Activated CD4-positive, alpha-beta memory T cell treated with anti-CD3 and anti-CD28 coated beads, Interleukin-2, amount 10 ng/mL, durations not matched to agents 7 days and 5 days (primary cell): ENCODE data around the gene C15orf40. TPM values are rescaled to one million over a fixed set of nuclear protein-coding genes. Genes with fewer than 3 reads are reported as not detected.
"Not testable (repeated sequence)": the region's sequence is repeated elsewhere in the genome, so short reads cannot be mapped to it uniquely, and the experiment has no call there.

Source experiments
- CTCF ChIA-PET: fragments of 350-600 bp; sonication (Branson Sonifier 250); formaldehyde crosslinking; loops from one replicate; lab custom pipeline; 2021; ENCODE audit warnings: antibody characterized with exemption, inconsistent platforms; lab: Charles Lee
- POLR2A ChIA-PET: fragments of 350-600 bp; sonication (Branson Sonifier 250); formaldehyde crosslinking; loops from one replicate; lab custom pipeline; 2021; ENCODE audit warnings: antibody characterized with exemption; lab: Charles Lee
- DNase-seq: peaks from one replicate; pipeline ENCODE4 v3.0.0-alpha.2; 2020
- H3K27ac Mint-ChIP-seq: one replicate; pipeline ENCODE4 v1.8.0; 2021; ENCODE audit warnings: mild to moderate bottlenecking, mixed read lengths
- H3K27me3 Mint-ChIP-seq: one replicate; pipeline ENCODE4 v1.8.0; 2021; ENCODE audit warnings: mixed read lengths
- H3K36me3 Mint-ChIP-seq: one replicate; pipeline ENCODE4 v1.8.0; 2021; ENCODE audit warnings: low read depth, mixed read lengths
- H3K4me1 Mint-ChIP-seq: one replicate; pipeline ENCODE4 v1.8.0; 2021; ENCODE audit warnings: mixed read lengths
- H3K4me3 Mint-ChIP-seq: one replicate; pipeline ENCODE4 v1.8.0; 2021; ENCODE audit warnings: mild to moderate bottlenecking, mixed read lengths
- H3K9me3 Mint-ChIP-seq: one replicate; pipeline ENCODE4 v1.8.0; 2021; ENCODE audit warnings: mixed read lengths
- total RNA-seq, 2 experiments: library from RNA; stranded (reverse); gene quantifications; one replicate each; pipeline ENCODE4 v1.2.3, GENCODE V29; 2021

C15orf40 gene
- total RNA-seq = 10 to 100 TPM; 23.8 to 25.5 TPM

DNA sequence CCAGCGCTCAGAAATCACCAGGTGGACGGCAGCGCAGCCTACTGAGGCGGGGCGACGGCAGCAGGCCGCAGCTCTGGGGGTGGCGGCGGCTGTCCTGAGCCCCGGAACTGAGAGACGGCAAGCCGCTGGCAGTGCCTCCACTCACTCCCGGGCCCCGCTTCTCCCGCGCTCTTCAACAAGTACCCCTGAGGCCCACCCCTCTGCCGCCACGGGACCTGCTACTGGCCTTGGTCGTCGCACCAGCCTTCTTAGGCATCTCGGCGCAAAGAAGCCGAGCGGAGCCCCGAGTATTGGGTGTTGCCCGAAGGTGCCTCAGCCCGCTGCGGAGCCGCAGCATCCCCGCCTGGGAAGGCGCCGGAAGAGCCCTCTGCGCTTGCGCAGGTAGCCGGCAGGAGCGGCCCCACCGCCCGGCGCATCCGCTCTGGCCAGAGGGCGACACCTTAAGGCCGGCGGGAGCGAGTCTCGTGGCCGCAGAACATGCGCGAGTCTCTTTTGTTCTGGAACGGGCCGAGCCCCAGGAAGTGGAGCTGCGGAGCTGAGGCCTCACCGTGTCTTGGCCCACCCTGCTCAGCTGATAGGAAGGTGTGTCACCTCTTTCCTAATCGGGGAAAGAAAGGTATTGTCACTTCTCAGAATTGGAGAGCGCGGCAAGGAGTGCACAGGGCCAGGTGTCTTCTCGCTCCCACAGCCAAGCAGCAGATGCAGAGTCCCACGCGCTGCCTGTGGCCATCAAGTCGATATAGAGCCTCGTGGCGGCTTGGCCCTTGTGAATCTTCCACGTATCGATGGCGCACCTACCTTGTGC is at the start of gene C15orf40:
TSS of gene C15orf40 (minus strand) at position 369 of the 805 bp plus-strand sequence. CDS start at position 337, 32 bp downstream.
- peaks cover 32% of the 10 kb centered on the region for H3K36me3 Mint-ChIP-seq
- CTCF ChIA-PET = interaction anchor here (0.7 to 2.9 kb wide), 31 partner anchors 11 to 479 kb away, joined by 3 to 19 read pairs (median 4); partner anchors contain the start of genes BTBD1, RAMAC and RPS17

GRCh38 chr15:83057696-83058376 is 46.4 kb upstream of the C15orf40 start:
- H3K9me3 Mint-ChIP-seq = no peaks in the 10 kb centered on the region
- H3K27ac Mint-ChIP-seq = no peak overlapping the region
- ChIA-PET CTCF (interaction anchor here (2.5 kb wide), 1 partner anchor 47 kb away, joined by 8 read pairs; the partner anchor contains the start of gene C15orf40), POLR2A (interaction anchor here (0.9 to 2.4 kb wide), 3 partner anchors 7 to 26 kb away, joined by 3 to 20 read pairs (median 5); partner anchors contain the start of gene BTBD1)
- H3K36me3 Mint-ChIP-seq = peaks cover 31% of the 10 kb centered on the region
- H3K4me1 Mint-ChIP-seq = peaks cover 19% of the 10 kb centered on the region
- no peaks in the 10 kb centered on the region for H3K27me3 Mint-ChIP-seq
- DNase-seq = no peak
- no peak overlapping the region for H3K4me3 Mint-ChIP-seq

More for the DNA sequence above, at the start of gene C15orf40:
- POLR2A ChIA-PET = interaction anchor here (0.6 to 3.3 kb wide), 21 partner anchors 9 to 471 kb away, joined by 3 to 20 read pairs (median 4); partner anchors contain the start of genes BTBD1, RAMAC, RPS17 and TM6SF1
- Mint-ChIP-seq H3K4me3 (peak within 1 kb of the TSS; percentile 91), H3K27me3 (no peaks in the 10 kb centered on the region), H3K4me1 (peaks cover 51% of the 10 kb centered on the region), H3K27ac (peak within 1 kb of the TSS; percentile 91), H3K9me3 (no peaks in the 10 kb centered on the region)
- DNase-seq = peak; percentile 86

GRCh38 chr15:83057002-83057401 is 45.6 kb upstream of the C15orf40 start:
- Mint-ChIP-seq H3K27me3 (no peaks in the 10 kb centered on the region), H3K4me1 (peaks cover 19% of the 10 kb centered on the region), H3K4me3 (no peak overlapping the region), H3K9me3 (no peaks in the 10 kb centered on the region), H3K27ac (no peak overlapping the region), H3K36me3 (peaks cover 31% of the 10 kb centered on the region)
- ChIA-PET POLR2A (interaction anchor here (0.7 to 2.4 kb wide), 4 partner anchors 8 to 46 kb away, joined by 3 to 20 read pairs (median 4); partner anchors contain the start of gene BTBD1), CTCF (interaction anchor here (1.0 to 2.5 kb wide), 2 partner anchors 10 to 46 kb away, joined by 3 to 8 read pairs; partner anchors contain the start of genes BTBD1 and C15orf40)
- DNase-seq = no peak

DNA sequence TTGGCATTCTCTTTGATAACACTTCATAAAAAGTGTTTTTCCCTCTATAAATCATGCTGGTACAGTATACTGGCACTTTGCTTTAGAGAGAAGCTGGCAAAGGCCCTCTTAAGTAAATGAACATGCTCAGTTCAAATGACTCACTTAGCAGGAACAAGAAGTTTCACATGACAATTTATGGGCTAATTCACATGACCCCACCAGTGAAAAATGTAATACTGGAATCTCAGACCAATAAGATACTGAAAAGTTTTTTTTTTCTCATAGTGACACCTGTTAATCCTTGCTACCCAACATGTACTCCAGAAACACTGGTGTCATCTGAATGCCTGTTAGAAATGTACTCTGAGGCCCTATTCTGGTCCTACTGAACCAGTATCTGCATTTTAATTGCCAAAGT is 41.7 kb upstream of the C15orf40 start:
- no peak overlapping the region for H3K4me3 Mint-ChIP-seq
- H3K36me3 Mint-ChIP-seq = peaks cover 51% of the 10 kb centered on the region
- no peak overlapping the region for H3K27ac Mint-ChIP-seq
- CTCF ChIA-PET = no interaction called here
- POLR2A ChIA-PET = interaction anchor here (0.9 kb wide), 1 partner anchor 10 kb away, joined by 3 read pairs; no protein-coding TSS in a partner anchor
- no peaks in the 10 kb centered on the region for H3K27me3 Mint-ChIP-seq
- H3K9me3 Mint-ChIP-seq = no peaks in the 10 kb centered on the region
- H3K4me1 Mint-ChIP-seq = peaks cover 30% of the 10 kb centered on the region
- no peak for DNase-seq

DNA sequence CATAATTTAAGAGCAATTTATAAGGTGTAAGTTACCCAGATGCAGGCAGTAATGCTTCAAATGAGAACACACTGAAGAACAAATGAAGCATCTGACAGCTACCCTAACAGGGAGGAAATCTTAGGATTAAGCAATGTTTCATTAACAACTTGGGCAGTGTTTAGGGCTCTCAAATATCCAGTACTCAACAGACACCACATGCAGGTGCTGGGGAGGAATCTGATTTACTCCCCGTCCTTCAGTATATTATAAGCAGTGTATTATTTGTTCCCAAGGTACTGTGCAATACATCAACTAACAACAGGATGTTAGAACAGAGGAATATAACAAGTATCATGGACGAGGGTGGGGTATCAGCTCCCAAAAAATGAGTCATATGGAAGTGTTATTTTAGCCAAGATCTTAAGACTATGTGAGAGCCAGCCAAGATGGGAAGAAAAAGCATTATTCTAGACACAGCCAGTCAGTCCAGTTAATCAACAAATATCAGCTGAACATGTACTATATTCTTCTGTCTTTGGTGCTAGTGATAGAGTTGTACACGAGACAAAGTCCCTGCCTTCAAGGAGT is 35.2 kb upstream of the C15orf40 start:
- Mint-ChIP-seq H3K36me3 (peaks cover 74% of the 10 kb centered on the region), H3K4me3 (no peak overlapping the region), H3K4me1 (peaks cover 11% of the 10 kb centered on the region), H3K27me3 (no peaks in the 10 kb centered on the region), H3K9me3 (peaks cover 5% of the 10 kb centered on the region), H3K27ac (no peak overlapping the region)
- DNase-seq = no peak
- POLR2A ChIA-PET = no interaction called here
- CTCF ChIA-PET = no interaction called here

DNA sequence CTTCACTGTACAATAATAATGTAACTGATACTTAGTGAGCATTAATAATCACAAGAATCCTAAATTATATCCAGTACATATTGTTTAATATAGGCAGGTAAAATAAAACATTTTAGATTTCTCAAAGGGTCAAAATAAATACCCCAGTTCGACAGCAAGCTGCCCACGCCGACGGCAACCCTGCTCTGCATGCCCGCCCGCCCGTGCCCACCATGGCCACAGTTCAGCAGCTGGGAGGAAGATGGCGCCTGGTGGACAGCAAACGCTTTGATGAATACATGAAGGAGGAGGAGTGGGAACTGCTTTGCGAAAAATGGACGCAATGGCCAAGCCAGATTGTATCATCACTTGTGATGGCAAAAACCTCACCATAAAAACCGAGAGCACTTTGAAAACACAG is 32.7 kb upstream of the C15orf40 start:
- CTCF ChIA-PET = interaction anchor here (1.4 kb wide), 1 partner anchor 34 kb away, joined by 3 read pairs; no protein-coding TSS in a partner anchor
- POLR2A ChIA-PET = interaction anchor here (1.1 kb wide), 1 partner anchor 30 kb away, joined by 3 read pairs; no protein-coding TSS in a partner anchor
- Mint-ChIP-seq H3K27ac (no peak overlapping the region), H3K27me3 (no peaks in the 10 kb centered on the region), H3K36me3 (peaks cover 86% of the 10 kb centered on the region), H3K4me1 (peaks cover 14% of the 10 kb centered on the region), H3K9me3 (peaks cover 5% of the 10 kb centered on the region), H3K4me3 (no peak overlapping the region)
- no peak for DNase-seq

- H3K36me3 Mint-ChIP-seq = peaks cover 89% of the 10 kb centered on the region
- POLR2A ChIA-PET = interaction anchor here (1.4 kb wide), 1 partner anchor 28 kb away, joined by 3 read pairs; the partner anchor contains the start of gene BTBD1
- peak overlapping the region; percentile 21 for H3K27ac Mint-ChIP-seq
- no peak for DNase-seq
- peaks cover 12% of the 10 kb centered on the region for H3K9me3 Mint-ChIP-seq
- CTCF ChIA-PET = no interaction called here
- peaks cover 35% of the 10 kb centered on the region for H3K4me1 Mint-ChIP-seq
- no peaks in the 10 kb centered on the region for H3K27me3 Mint-ChIP-seq
- H3K4me3 Mint-ChIP-seq = no peak overlapping the region
These were observed 27.8 kb upstream of the C15orf40 start for GRCh38 chr15:83039206-83039605.

DNA sequence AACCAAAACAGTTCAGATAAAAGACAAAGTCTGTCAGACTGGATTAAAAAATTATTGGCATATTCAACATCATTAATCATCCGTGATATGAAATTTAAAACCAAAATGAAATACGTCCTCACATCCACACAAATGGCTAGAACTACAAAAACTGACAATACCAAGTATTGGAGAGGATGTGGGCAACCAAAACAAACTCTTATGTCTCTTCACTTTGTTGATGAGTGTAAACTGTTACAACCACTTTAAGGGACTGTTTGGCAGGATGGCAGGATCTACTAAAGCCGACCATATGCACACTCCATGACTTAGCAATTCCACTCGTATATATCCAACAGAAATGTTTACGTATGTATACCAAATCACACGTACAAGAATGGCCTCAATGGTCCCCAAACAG is 24.8 kb upstream of the C15orf40 start:
- no peak for DNase-seq
- ChIA-PET CTCF (interaction anchor here (0.8 kb wide), 1 partner anchor 23 kb away, joined by 5 read pairs; no protein-coding TSS in a partner anchor), POLR2A (no interaction called here)
- no peak overlapping the region for H3K4me3 Mint-ChIP-seq
- peaks cover 35% of the 10 kb centered on the region for H3K4me1 Mint-ChIP-seq
- peaks cover 6% of the 10 kb centered on the region for H3K9me3 Mint-ChIP-seq
- H3K36me3 Mint-ChIP-seq = peaks cover 83% of the 10 kb centered on the region
- H3K27me3 Mint-ChIP-seq = no peaks in the 10 kb centered on the region
- peak overlapping the region; percentile 58 for H3K27ac Mint-ChIP-seq

DNA sequence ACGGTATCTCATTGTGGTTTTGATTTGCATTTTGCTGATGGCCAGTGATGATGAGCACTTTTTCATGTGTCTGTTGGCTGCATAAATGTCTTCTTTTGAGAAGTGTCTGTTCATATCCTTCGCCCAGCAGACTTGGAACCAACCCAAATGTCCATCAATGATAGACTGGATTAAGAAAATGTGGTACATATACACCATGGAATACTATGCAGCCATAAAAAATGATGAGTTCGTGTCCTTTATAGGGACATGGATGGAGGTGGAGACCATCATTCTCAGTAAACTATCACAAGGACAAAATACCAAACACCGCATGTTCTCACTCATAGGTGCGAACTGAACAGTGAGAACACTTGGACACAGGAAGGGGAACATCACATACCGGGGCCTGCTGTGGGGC is 19.8 kb upstream of the C15orf40 start:
- H3K27ac Mint-ChIP-seq, H3K4me3 Mint-ChIP-seq, DNase-seq, CTCF ChIA-PET, H3K9me3 Mint-ChIP-seq, H3K27me3 Mint-ChIP-seq, POLR2A ChIA-PET: not testable (repeated sequence)
- Mint-ChIP-seq H3K4me1 (peaks cover 10% of the 10 kb centered on the region), H3K36me3 (peaks cover 66% of the 10 kb centered on the region)

DNA sequence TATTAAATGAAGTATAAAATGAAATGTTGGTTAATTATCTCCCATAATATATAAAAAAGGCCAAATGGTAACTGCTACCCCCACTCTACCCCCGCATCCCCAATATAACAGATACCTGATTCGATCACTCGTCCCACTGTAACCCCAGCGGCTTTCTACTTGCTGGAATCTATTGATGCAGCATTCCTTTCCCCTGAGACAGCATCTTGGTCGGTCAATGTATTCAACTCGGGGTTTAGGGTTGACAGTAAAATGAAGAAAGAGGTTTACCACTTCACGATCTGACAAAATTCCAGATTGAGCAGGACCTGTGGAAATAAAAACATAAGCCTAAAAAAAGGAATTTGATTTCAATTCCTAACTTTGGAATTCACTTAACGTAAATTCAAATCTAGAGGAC is 18.6 kb upstream of the C15orf40 start:
- Mint-ChIP-seq H3K27me3 (no peaks in the 10 kb centered on the region), H3K27ac (no peak overlapping the region), H3K4me1 (peaks cover 2% of the 10 kb centered on the region), H3K4me3 (no peak overlapping the region), H3K9me3 (no peaks in the 10 kb centered on the region), H3K36me3 (peaks cover 56% of the 10 kb centered on the region)
- ChIA-PET POLR2A (no interaction called here), CTCF (interaction anchor here (0.7 kb wide), 1 partner anchor 8 kb away, joined by 3 read pairs; no protein-coding TSS in a partner anchor)
- DNase-seq = no peak

GRCh38 chr15:83018436-83018835 is 7.0 kb upstream of the C15orf40 start:
- H3K4me3 Mint-ChIP-seq = no peak overlapping the region
- H3K36me3 Mint-ChIP-seq = peaks cover 31% of the 10 kb centered on the region
- ChIA-PET POLR2A (no interaction called here), CTCF (interaction anchor here (0.5 kb wide), 1 partner anchor 218 kb away, joined by 3 read pairs; no protein-coding TSS in a partner anchor)
- no peaks in the 10 kb centered on the region for H3K9me3 Mint-ChIP-seq
- H3K27me3 Mint-ChIP-seq = no peaks in the 10 kb centered on the region
- H3K27ac Mint-ChIP-seq = no peak overlapping the region
- DNase-seq = no peak
- H3K4me1 Mint-ChIP-seq = peaks cover 14% of the 10 kb centered on the region

- H3K27me3 Mint-ChIP-seq = no peaks in the 10 kb centered on the region
- H3K4me3 Mint-ChIP-seq = no peak overlapping the region
- H3K36me3 Mint-ChIP-seq = peaks cover 31% of the 10 kb centered on the region
- ChIA-PET CTCF (no interaction called here), POLR2A (no interaction called here)
- peaks cover 26% of the 10 kb centered on the region for H3K4me1 Mint-ChIP-seq
- no peak for DNase-seq
- no peaks in the 10 kb centered on the region for H3K9me3 Mint-ChIP-seq
- no peak overlapping the region for H3K27ac Mint-ChIP-seq
These were observed 5.5 kb upstream of the C15orf40 start for GRCh38 chr15:83016906-83017305.
